ENCODE data around the gene GBX2.

GBX2 gene

DNA sequence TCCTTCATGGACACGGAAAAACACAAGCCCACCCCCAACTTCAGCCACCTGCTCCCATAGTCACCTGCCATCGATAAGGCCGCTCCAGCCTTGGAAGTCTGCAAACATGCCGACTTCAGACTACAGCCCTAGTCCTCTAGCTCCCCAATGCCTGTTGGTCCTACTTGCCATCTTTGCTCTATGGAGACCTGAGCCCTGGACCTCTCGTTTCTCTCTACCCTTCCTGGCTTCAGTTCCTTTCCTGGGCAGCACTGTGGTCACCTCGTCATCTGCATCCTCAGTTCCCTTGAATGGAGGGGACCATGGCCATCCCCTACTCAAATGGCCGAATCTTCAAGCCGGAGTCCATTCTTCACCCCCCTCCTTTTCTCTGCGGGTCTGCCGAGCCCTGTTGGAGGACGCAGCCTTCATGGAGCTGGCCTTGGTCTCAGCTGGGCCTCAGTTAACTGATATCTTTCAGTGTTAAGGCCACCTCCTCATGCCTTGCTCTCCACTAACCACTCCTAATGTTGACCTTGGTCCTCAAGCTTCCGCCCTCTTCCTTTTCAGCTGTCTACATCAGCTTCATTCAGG lies 47.7 kb upstream of the GBX2 start:
- H3K27me3 ChIP-seq (ENCODE audit: insufficient read depth, poor library complexity, severe bottlenecking) = no peaks in the 10 kb centered on the region
- no peak for DNase-seq (ENCODE audit: low read depth in 1 of 2, low spot score in 1 of 2)
- H3K27ac ChIP-seq (replicated peaks) = no peak overlapping the region
- no peak overlapping the region for H3K4me3 ChIP-seq (replicated peaks; ENCODE audit: insufficient read depth, low read length)
- TF ChIP-seq, protein P1, sequence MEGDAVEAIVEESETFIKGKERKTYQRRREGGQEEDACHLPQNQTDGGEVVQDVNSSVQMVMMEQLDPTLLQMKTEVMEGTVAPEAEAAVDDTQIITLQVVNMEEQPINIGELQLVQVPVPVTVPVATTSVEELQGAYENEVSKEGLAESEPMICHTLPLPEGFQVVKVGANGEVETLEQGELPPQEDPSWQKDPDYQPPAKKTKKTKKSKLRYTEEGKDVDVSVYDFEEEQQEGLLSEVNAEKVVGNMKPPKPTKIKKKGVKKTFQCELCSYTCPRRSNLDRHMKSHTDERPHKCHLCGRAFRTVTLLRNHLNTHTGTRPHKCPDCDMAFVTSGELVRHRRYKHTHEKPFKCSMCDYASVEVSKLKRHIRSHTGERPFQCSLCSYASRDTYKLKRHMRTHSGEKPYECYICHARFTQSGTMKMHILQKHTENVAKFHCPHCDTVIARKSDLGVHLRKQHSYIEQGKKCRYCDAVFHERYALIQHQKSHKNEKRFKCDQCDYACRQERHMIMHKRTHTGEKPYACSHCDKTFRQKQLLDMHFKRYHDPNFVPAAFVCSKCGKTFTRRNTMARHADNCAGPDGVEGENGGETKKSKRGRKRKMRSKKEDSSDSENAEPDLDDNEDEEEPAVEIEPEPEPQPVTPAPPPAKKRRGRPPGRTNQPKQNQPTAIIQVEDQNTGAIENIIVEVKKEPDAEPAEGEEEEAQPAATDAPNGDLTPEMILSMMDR (IDR thresholded peaks at IDR 0.05; ENCODE audit: insufficient read depth, low read length) = no peak

DNA sequence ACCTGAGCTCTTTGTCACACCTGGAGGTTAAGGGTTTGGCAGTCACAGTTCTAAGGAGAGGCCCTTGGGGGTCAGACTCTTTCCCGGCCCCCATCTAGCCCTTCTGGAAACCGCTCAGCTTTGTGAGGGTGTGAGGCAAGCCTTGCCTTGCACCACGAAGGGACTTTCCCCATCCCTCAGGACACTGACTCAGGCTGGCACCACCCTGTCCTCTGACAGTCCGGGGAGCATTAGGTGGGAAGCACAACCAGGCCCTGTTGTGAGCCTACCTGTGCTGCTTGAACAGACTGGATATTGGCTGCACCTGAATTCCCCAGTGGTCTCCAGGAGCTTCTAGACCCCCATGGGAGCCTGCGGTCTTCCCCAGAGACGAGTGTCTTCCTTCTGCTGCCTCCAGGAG lies 47.0 kb upstream of the GBX2 start:
- no peak overlapping the region for H3K4me3 ChIP-seq (replicated peaks; ENCODE audit: insufficient read depth, low read length)
- H3K27me3 ChIP-seq (ENCODE audit: insufficient read depth, poor library complexity, severe bottlenecking) = no peaks in the 10 kb centered on the region
- H3K27ac ChIP-seq (replicated peaks) = no peak overlapping the region
- TF ChIP-seq POLR2AphosphoS5 (IDR thresholded peaks at IDR 0.05; ENCODE audit: low read depth) (no peak), GABPA (IDR thresholded peaks at IDR 0.05; ENCODE audit: low read depth) (no peak), SPI1 (IDR thresholded peaks at IDR 0.05; ENCODE audit: borderline replicate concordance, low read depth) (no peak)
- TF ChIP-seq, protein P2, sequence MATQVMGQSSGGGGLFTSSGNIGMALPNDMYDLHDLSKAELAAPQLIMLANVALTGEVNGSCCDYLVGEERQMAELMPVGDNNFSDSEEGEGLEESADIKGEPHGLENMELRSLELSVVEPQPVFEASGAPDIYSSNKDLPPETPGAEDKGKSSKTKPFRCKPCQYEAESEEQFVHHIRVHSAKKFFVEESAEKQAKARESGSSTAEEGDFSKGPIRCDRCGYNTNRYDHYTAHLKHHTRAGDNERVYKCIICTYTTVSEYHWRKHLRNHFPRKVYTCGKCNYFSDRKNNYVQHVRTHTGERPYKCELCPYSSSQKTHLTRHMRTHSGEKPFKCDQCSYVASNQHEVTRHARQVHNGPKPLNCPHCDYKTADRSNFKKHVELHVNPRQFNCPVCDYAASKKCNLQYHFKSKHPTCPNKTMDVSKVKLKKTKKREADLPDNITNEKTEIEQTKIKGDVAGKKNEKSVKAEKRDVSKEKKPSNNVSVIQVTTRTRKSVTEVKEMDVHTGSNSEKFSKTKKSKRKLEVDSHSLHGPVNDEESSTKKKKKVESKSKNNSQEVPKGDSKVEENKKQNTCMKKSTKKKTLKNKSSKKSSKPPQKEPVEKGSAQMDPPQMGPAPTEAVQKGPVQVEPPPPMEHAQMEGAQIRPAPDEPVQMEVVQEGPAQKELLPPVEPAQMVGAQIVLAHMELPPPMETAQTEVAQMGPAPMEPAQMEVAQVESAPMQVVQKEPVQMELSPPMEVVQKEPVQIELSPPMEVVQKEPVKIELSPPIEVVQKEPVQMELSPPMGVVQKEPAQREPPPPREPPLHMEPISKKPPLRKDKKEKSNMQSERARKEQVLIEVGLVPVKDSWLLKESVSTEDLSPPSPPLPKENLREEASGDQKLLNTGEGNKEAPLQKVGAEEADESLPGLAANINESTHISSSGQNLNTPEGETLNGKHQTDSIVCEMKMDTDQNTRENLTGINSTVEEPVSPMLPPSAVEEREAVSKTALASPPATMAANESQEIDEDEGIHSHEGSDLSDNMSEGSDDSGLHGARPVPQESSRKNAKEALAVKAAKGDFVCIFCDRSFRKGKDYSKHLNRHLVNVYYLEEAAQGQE (IDR thresholded peaks at IDR 0.05; ENCODE audit: insufficient replicate concordance, low read depth) = no peak
- TF ChIP-seq, protein P1 (IDR thresholded peaks at IDR 0.05; ENCODE audit: insufficient read depth, low read length) = no peak
- no peak for DNase-seq (ENCODE audit: low read depth in 1 of 2, low spot score in 1 of 2)

DNA sequence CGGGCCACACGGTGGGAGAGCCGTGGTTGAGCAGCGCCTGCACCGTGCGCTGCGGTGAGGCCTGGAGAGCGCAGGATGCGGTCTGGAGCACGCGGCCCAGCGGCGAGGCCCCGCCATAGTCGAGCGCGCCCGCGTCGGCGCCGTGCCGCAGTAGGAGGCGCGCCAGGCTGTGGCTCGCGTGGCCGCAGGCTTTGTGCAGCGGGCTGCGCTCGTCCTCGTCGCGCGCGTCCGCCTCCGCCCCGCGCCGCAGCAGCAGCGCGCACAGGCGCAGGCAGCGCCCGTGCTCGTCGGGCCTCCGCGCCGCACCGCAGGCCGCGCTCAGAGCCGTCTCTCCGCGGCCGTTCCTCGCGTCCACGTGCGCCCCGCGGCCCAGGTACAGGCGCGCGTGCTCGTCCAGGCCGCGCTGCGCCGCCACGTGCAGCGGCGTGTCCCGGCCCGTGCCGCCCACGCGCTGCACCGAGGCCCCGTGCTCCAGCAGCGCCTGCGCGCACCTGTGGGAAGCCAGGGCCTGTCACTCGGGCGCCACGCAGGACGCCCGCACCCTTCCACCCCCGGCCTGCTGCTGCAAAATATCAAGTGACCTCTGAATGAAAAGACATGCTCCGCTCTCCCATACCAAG lies 46.3 kb upstream of the GBX2 start:
- no peak for DNase-seq (ENCODE audit: low read depth in 1 of 2, low spot score in 1 of 2)
- Histone ChIP-seq H3K27ac (replicated peaks) (no peak overlapping the region), H3K27me3 (ENCODE audit: insufficient read depth, poor library complexity, severe bottlenecking) (no peaks in the 10 kb centered on the region), H3K4me3 (replicated peaks; ENCODE audit: insufficient read depth, low read length) (no peak overlapping the region)
- TF ChIP-seq SPI1 (IDR thresholded peaks at IDR 0.05; ENCODE audit: borderline replicate concordance, low read depth) (no peak), GABPA (IDR thresholded peaks at IDR 0.05; ENCODE audit: low read depth) (no peak), POLR2AphosphoS5 (IDR thresholded peaks at IDR 0.05; ENCODE audit: low read depth) (no peak)
- TF ChIP-seq, protein P1 (IDR thresholded peaks at IDR 0.05; ENCODE audit: insufficient read depth, low read length) = no peak
- TF ChIP-seq, protein P2 (IDR thresholded peaks at IDR 0.05; ENCODE audit: insufficient replicate concordance, low read depth) = no peak

DNA sequence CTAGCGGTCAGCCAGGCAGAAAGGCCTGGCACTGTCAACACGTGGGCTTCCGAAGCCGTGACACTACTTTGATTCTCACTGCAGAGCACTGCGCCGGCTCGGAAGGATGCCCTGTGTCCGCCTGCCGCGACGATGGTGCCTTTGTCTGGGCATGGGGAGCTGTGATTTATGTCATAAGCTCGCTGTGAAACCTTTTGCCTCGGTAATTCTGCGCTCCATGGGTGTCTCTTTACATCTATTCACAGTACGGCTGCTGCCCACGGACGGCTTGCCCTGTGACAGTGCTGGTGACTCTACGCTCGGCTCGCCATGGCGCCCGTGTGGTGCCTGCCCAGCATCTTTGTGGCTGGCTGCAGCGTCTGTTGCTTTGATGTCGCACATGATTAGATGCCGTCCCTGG lies 43.1 kb upstream of the GBX2 start:
- no peak for TF ChIP-seq POLR2AphosphoS5 (IDR thresholded peaks at IDR 0.05; ENCODE audit: low read depth)
- TF ChIP-seq, protein P2 (IDR thresholded peaks at IDR 0.05; ENCODE audit: insufficient replicate concordance, low read depth) = no peak
- no peak for DNase-seq (ENCODE audit: low read depth in 1 of 2, low spot score in 1 of 2)

More for the DNA sequence above, 43.1 kb upstream of the GBX2 start:
- Histone ChIP-seq H3K27ac (replicated peaks) (no peak overlapping the region), H3K27me3 (ENCODE audit: insufficient read depth, poor library complexity, severe bottlenecking) (no peaks in the 10 kb centered on the region), H3K4me3 (replicated peaks; ENCODE audit: insufficient read depth, low read length) (no peak overlapping the region)
